NCI-H187 (cell line): ENCODE results near the gene SYF2.
"Not testable (repeated sequence)": the region's sequence is repeated elsewhere in the genome, so short reads cannot be mapped to it uniquely, and the experiment has no call there.

Source experiments
- DNase-seq, 2 experiments: peaks; one replicate each; lab custom pipeline; 2025; lab: John Stamatoyannopoulos, UW

Gene SYF2

DNA sequence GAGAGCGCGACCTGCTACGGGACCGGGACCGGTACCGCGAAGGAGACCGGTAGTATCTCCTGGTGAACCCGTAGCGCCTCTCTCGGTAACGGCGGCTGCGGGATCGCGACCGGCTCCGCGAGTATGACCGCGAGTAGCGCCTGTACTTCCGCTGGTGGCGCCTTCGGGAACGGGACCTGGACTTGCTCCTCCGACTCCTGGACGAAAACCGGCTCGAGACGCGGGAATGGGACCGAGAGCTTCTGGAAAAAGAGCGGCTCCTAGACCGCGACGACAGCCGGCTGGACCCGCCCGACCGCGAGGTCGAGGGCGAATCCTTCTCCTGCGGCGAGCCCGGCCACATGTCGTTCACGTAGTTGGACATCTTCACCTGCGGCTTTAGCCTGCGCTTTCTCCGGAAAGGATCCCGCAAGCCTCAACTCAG lies 14.3 kb upstream of the SYF2 start:
- no peak for DNase-seq

DNA sequence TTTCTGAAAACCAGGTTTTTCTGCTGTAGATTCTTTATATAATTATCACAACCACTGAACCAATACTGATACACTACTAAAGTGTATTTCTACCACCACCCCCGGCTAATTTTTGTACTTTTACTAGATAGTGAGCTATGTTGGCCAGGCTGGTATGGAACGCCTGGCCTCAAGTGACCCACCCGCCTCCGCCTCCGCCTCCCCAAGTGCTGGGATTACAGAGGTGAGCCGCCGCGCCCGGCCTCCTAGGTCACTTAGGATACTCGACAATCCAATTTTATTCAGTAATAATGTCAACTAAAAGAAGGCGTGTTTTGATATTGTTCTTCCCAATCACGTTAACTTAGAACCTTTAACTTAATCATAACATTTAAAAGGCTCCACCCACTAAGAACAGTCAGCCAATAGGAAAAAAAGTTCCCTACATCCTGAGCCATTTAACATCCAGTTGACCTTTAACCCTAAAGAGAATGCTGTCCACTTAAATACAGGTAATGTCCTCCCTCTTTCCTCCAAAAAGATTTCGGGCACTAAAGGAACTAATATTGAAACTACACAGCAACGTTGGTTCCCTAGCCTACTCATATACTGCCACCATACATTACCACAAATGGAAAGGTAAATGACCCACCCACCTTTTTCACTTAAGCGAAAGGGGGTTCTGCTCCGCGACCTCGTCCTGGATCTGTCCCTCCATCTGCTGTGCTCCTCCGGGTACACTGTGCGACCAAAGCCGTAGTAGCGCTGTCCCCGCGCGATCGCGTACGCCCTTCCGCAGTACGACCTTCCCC lies 13.7 kb upstream of the SYF2 start:
- no peak for DNase-seq

DNA sequence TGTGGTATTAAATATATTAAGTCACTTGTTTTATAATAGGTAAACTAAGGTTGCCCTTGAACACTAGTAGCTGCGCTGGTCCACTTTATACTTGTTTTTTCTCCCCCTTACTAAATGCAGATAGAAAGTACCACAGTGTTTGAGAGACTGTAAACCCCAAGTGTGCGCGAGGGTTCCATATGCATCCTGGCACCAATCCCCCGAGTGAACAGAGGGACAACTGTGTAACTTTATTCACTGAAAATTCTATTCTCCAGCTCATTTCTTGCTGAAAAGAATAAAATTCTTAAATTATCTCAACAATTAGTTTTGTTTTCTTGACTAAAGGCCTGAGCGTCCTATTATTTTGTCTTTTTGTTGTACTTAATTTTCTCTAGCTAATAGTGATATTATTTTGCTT lies 13.1 kb upstream of the SYF2 start:
- DNase-seq = no peak

DNA sequence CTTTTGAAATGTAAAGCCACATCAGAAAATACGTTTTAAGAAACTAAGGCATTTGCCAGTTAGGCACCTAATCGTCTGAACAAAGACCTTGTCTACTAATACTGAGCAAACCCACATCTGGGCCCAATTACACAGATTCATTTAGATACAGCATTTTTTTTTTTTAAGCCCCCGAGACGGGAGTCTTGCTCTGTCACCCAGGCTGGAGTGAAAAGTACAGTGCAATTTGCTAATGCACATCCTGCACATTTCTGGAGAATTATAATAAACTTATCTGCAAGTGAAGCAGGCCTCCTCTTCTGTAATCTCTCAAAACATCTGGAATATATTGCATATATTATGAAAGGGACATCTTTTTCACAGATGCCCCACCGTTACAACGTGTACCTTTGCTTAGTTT lies 11.6 kb upstream of the SYF2 start:
- no peak for DNase-seq

DNA sequence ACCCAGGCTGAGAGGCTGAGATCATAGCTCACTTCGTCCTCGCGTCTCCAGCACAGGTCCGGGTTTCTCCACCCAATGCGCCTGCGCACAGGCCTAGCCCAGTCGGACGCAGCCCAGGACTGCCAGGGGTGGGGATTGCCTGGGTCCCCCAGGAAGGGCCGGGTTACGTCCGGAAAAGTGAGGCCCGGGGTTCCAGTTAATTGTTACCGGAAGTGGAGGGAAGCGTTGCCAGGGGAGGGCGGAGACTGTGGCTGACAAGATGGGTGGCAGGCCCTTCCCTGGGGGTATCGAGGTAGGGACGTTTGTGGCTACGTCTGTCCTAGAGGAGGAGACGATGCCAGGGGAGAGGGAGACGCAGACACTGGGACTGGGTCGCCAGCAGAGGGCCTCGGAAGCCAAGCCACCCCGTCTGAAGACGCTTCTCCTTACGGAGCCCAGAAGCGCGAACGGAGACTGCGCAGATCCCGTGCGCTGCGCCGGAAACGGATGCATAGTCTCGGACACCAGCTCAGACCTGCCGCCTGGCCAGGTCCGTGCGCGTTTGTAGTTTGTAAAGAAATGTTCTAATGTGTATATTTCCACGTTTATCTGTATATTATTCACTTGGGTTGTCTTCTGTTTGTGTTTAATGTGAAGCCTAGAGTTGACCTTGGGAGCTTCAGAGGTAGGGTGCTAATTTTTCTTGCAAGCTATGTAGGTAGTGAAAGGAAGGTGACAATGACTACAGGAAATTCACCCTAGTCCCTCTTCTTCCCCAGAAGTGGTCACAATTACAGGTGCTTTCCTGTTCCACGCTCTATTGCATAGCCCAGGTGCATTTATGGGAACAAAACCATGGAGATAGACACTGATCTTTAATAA lies 7.6 kb upstream of the SYF2 start:
- DNase-seq = peak; percentile 85 to 87

DNA sequence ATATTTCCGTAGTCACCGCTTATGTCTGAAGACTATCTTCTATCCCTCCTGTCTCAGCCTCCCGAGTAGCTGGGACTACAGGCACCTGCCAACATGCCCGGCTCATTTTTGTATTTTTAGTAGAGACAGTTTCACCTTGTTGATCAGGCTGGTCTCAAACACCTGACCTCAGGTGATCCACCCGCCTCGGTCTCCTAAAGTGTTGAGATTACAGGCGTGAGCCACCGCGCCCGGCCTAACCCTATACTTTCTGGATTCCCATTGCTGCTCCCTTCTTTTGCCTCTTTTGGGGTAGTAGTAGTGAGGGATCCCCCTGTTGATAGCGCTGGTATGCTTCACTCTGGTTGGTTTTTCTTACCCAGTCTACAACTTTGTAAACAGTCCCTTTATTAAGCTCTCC lies 5.7 kb upstream of the SYF2 start:
- no peak for DNase-seq

DNA sequence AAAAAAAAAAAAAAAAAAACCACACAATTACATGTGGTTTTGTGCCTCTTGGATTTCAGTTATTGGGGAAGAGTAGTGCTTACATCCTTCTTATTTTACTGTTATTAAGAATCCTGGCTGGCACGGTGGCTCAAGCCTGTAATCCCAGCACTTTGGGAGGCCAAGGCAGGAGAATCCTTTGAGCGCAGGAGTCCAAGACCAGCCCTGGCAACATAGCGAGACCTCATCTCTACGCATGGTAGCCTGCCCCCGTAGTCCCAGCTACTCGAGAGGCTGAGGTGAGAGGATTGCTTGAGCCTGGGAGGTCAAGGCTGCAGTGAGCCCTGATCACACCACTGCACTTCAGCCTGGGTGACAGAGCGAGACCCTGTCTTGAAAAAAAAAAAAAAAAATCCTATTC lies 4.0 kb upstream of the SYF2 start:
- DNase-seq = not testable (repeated sequence)

DNA sequence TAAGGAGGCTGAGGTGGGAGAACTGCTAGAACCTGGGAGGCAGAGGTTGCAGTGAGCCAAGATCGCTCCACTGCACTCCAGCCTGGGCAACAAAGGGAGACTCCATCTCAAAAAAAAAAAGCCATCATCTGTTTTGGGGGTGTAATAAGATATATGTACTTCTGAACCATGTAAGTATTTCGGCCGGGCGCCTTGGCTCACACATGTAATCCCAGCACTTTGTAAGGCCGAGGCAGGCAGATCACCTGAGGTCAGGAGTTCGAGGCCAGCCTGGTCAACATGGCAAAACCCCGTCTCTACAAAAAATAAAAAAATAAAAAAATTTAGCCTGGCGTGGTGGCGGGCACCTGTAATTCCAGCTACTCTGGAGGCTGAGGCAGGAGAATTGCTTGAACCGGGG lies 3.1 kb upstream of the SYF2 start:
- not testable (repeated sequence) for DNase-seq

DNA sequence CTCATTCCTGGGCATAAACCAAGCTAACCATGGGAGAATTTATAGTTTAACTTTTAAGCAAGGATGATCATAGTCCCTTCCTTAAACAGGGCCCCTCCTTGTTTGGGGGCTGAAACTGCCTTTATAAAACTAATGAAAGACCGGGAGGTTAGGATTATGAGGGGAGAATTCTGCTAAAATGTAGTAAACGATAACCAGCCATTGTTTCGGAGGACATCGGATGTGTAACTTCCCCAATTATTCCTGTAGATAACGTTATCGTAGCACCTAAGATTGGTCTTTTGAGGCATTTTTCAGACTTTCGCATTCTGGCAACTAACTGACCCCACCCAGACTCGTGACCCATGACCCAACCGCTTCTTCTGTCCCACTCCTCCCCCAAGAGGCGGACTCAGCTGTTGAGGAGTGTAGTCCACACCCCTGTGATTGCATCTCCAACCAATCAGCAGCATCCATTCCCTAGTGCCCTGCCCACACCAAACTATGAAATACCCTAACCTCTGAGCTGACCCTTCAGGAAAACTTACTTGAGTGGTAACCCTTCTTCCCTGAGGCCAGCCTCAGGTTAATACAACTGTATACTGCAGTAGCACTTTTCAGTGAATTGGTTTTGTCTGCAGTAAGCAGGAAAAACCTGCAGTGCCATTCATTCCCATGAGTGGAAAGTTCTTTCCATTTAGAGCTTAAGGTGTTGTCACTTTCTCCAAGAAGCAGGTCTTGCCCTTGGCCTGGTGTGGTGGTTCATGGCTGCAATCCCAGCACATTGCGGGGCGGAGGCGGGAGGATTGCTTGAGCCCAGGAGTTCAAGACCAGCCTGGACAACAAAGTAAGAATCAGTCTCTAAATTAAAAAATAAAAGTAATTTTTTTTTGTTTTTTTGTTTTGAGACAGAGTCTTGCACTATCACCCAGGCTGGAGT lies 823 bp upstream of the SYF2 start:
- DNase-seq = no peak

DNA sequence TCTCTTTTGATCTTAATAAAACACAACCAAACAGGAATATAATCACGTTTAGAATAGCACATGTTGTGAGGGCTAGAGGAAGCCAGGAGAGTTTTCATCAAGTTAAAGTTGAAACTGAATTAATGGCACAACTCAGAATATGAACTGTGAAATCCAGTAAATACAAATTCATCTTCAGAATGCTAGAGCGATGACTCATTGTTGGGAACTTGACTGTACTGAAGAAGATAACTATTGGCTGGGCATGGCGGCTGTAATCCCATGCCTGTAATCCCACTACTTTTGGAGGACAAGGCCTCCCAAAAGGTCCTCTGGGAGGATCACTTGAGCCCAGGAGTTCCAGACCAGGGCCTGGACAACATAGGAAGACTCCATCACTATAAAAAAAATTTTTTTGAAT lies 8.8 kb downstream of the SYF2 start:
- DNase-seq = no peak

DNA sequence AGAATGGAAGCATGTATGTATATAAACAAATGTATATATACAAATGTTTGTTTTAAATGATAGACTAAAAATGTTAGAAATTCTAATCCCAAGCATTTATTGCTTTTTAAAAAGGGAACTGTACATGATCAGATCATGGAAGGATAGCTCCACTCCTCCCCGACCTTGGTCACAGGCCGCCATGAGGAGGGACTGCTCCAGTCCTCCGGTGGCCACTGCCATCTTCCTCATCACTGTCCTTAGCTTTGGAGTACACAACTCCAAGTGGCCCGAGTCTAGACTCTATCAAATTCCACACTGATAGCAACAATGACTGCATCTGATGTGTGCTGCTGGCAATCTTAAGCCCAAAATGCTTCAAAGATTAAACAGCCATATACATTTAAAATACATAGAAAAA lies 9.7 kb downstream of the SYF2 start:
- DNase-seq = no peak

DNA sequence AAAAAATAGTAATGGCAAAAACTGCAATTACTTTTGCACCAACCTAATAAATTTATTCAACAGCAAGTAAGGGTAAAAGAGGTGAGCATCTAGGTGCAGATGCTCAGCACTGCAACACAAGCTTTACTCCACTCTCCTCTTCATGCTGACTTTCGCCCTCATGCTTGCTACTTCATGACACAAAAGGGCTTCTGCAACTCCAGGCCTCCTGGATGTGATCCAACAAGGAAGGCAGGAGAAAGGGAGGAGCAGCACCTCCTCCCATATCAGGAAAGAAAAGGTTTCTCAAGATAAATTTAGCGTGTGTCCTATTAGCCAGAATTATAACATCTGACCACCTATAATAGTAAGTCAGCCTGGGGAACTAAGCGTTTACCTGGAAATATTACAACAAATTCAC lies 11.6 kb downstream of the SYF2 start:
- DNase-seq = no peak

DNA sequence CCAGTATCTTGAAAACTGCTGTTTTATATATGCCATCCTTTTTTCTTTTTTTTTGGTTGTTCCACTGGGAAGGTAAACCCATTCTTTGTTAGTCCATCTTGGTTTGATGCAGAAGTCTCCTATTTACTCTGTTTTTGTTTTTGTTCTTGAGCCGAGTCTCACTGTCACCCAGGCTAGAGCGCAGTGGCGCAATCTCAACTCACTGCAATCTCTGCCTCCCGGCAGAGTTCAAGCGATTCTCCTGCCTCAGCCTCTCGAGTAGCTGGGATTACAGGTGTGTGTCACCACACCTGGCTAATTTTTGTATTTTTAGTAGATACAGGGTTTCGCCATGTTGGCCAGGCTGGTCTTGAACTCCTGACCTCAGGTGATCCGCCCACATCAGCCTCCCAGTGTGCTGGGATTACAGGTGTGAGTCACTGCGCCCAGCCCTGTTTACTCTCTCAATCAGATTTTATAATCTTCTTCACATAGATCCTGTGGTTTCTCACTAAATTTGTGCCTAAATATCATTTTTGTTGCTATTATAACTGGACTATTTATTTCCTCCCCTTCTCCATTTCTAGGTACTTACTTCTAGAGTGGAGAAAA lies 12.5 kb downstream of the SYF2 start:
- no peak for DNase-seq

DNA sequence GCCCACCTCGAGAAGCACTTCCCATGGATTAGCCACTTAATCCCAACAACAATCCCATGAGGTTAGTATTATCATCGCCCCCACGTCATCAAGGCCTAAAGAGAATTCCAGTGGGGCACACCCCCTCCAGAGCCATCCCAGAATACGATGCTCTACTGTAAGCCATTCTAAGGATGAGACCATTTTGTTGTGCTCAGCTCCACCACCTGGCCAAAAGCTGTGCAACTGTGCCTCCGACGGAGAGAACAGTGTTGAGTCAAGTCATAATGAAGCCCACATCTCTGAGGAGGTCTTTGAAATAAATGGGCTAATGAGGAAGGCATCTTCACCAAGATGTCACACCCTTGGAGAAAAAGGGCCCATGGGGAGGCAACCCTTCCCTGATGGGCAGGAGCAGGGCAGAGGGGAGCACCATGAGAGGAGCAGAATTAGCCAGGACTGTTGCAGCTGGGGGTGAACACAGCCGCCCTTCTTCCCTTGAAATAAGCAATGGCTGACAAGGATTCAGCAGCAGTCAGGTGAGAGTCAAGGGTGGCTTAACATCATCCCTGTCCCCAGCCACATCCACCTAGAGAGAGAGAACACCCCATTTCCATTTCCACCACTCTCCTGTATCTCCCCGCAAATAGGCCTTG lies 14.6 kb downstream of the SYF2 start:
- DNase-seq = no peak

DNA sequence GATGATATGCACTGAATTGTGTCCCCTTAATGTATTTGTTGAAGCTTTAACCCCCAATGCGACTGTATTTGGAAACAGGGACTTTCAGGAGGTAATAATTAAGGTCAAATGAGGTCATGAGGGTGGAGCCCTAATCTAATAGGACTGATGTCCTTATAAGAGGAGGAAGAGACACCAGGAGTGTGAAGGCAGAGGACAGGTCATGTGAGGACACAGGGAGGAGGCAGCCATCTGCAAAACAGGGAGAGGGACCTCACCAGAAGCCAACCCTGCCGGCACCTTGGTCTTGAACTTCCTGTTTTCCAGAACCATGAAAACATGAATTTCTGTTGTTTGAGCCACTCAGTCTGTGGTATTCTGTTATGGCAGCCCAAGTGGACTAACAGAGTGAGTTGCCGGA lies 15.3 kb downstream of the SYF2 start:
- no peak for DNase-seq

DNA sequence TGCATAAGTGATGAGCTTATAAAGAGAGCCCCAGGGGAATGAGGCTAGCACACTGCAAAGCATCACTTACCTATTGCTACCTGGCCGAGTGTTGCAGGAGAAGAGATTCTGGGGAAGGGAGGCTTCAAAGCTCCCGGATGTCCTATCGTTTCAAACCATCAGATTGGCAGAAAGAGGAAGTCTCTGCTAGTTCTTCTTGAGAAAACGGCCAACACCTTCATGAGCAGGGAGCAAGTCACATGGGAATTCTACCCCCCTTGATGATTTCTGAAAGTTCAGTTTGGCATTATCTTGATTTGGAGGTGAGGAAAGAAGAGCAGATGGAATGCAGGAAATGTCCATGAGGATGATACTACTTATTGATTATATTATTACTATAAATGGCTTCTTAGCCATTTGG lies 16.2 kb downstream of the SYF2 start:
- DNase-seq = no peak

DNA sequence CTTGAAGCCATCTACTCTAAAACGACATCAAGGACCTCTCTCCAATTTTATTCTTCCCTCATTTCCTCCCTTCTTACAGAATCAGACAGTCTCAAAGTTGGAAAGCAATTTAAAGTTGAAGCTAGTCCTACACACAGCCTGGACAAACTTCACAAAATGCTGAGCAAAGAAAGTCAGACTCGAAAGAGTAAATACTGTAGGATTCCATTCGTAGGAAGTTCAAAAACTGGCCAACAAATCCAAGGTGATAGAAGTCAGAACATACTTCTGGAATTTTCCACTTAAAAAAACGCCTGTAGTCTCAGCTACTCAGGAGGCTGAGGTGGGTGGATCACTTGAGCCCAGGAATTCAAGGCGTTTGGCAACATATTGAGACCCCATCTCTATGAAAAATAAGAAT lies 19.6 kb downstream of the SYF2 start:
- no peak for DNase-seq

DNA sequence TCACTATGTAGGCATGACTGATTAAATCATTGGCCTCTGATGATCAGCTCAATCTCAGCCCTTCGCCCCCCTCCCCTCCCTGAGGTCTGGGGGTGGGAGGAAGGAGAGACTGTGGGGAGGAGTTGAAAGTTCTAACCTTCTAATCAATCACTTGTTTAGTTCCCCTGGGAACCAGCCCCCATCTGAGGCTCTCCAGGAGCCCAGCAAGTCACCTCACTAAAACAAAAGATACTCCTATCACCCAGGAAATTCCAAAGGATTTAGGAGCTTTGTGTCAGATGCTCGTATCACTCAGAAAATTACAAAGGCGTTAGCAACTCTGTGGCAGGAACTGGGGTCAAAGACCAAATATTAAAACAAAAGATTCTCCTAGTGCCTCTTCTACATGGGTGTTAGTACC lies 21.6 kb downstream of the SYF2 start:
- DNase-seq = no peak

DNA sequence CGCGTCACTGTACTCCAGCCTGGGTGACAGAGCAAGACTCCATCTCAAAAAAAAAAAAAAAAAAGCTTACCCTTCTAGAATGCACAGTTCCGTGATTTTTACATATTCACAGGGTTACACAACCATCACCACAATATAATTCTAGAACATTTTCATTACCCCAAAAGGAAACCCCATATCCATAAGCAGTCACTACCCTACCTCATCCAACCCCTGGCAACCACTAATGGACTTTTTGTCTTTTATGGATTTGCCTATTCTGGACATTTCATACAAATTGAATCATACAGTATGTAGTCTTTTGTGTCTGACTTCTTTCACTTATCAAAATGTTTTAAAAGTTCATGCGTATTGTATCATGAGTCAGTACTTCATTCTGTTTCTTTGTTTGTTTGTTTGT lies 22.8 kb downstream of the SYF2 start:
- no peak for DNase-seq

DNA sequence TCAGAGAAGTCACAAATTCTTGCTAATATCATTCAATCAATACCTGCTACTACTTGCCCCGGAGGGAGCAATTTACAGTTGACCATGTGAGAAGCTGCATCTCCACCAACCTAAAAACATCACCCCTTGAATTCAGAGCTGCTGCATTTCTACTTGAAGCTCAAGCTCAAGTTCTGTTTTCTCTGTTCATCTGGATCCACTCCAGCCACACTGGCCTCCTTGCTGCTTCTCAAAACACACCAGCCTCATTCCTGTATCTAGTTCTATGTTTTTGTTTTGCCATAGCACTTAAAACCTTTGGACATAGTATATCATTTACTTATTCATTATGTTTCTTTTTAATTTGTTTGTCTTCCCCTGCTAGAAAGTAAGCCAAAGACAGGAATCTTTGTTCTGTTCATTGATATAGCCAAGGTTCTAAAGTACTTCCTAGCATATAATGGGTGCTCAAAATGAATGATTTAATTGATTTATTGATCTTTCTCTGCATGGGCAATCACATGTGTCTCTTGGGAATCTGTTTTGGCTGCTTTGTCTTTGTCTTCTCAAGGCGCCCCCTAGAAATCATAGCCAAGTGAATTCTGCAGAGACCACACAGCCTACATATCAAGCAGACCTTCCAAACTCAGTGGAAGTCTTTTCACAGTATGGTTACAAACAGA lies 23.6 kb downstream of the SYF2 start:
- no peak for DNase-seq

DNA sequence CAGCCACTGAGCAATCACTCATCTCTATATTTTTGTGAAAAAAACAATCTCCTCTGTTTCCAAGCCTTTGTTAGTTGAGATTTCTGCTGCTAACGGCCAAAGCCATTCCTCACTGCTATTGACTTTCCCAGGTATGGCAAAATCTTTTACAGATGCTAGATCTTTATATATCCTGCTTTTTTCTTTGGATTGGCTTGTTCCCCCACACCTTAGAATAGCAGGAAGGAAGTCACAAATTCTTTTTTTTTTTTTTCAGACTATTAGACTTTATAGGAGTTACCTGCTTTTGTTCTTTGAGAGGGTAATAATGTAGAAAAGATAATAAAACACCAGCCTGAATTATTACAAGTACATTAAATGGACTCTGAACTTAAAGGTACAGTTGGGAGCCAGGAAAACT lies 24.2 kb downstream of the SYF2 start:
- DNase-seq = no peak
